Adrenal gland (tissue), 12 donors: ENCODE measurements around the gene EPB41L2. TPM values are rescaled to one million over a fixed set of nuclear protein-coding genes. Genes with fewer than 3 reads are reported as not detected.

Experiments used
- DNase-seq, 7 donors: peaks; one replicate each; pipeline ENCODE4 v3.0.0-alpha.2; 2019 to 2020
- H3K27ac ChIP-seq, 5 donors: fragments of 200-600 bp; sonication (generic) in 4 of 5; 1 replicate in 3 of 5; 2 replicates in 2 of 5; pipeline versions ENCODE4 v1.5.1 to v1.8.0; 2016 to 2020; ENCODE audit warnings: mild to moderate bottlenecking in 1 of 5
- H3K27me3 ChIP-seq: fragments of 200-600 bp; 2 replicates; pipeline ENCODE4 v1.8.0; 2021
- H3K36me3 ChIP-seq, 2 donors: fragments of 200-600 bp; replicated peaks in 1 of 2; 1 replicate in 1 of 2; 2 replicates in 1 of 2; pipeline versions ENCODE4 v1.5.1 to v1.8.0; 2018 to 2022
- H3K4me1 ChIP-seq, 2 donors: fragments of 200-600 bp; replicated peaks in 1 of 2; 1 replicate in 1 of 2; 2 replicates in 1 of 2; pipeline versions ENCODE4 v1.5.1 to v1.8.0; 2018 to 2021
- H3K4me3 ChIP-seq, 4 donors: fragments of 200-600 bp; sonication (generic) in 3 of 4; one replicate each; pipeline ENCODE4 v1.5.1; 2016 to 2018
- H3K9me3 ChIP-seq, 3 donors: fragments of 200-600 bp; sonication (generic) in 1 of 3; replicated peaks in 1 of 3; 1 replicate in 2 of 3; 2 replicates in 1 of 3; pipeline versions ENCODE4 v1.5.1 to v1.8.0; 2016 to 2021
- POLR2A ChIP-seq, 2 donors: fragments of 450-650 bp; IDR thresholded peaks; one replicate each; pipeline ENCODE4 v1.6.1; 2017; ENCODE audit warnings: antibody characterized with exemption in 2 of 2, mild to moderate bottlenecking in 2 of 2, moderate library complexity in 1 of 2
- WGBS, 4 donors: extraction: QIAGEN DNeasy Blood & Tissue Kit in 2 of 4; methylation state at CpG; one replicate each; pipeline versions ENCODE4 v1.1.5 to v1.1.7; 2013 to 2017; 5-methylcytosine and 5-hydroxymethylcytosine counted together
- intact Hi-C, 2 donors: fragments of 100-400 bp; cut with DNase I; formaldehyde crosslinking; loops; one replicate each; pipeline versions ENCODE4 v1.14.1 to v1.15.0; 2022 to 2023
- polyA plus RNA-seq, 3 donors: library from polyadenylated mRNA; stranded (reverse); fragments of 200-250 nt in 2 of 3; fragments of 350-450 nt in 1 of 3; fragmentation: Illumina TruSeq in 1 of 3; extraction: RNeasy Lipid Tissue Mini Kit (QIAGEN cat#74804) in 1 of 3; gene quantifications; one replicate each; pipeline ENCODE4 v1.2.3, GENCODE V29; 2013 to 2014
- total RNA-seq, 9 donors: library from RNA; depleted of rRNA in 4 of 9; stranded (reverse); fragments of >200 nt in 4 of 9; fragments of 120-200 nt in 1 of 9; fragmentation: NEBNext Ultra II Directional in 1 of 9; extraction: Animal tissue kit (Norgen Biotek cat#: 25700) in 1 of 9; gene quantifications; one replicate each; pipeline versions ENCODE4 v1.1.0 to v1.2.4, GENCODE V29; 2013 to 2023
- TF ChIP-seq, protein P1 (sequence below), 6 experiments: fragments of 450-650 bp in 4 of 6; fragments of 200-600 bp in 2 of 6; sonication (generic) in 1 of 6; IDR thresholded peaks; 1 replicate in 5 of 6; 2 replicates in 1 of 6; pipeline versions ENCODE4 v1.5.1 to v1.8.0; 2016 to 2021; ENCODE audit warnings: antibody characterized with exemption in 6 of 6, mild to moderate bottlenecking in 2 of 6, moderate library complexity in 1 of 6
- donor health status: healthy with polysubstance abuse.
- donor health status: Bipolar disorder and iron deficiency.
- donor health status: DM: yes; HTN: yes; CAD: no.
- donor health status: DM: no; HTN: no; CAD: no.
- donor health status: DM: no; HTN: no; CAD: no.
- donor health status: DM: yes; HTN: yes; CAD: no.

Gene EPB41L2
- total and polyA plus RNA-seq, 12 donors, result 30.6 to 101 (median 82.4) TPM

DNA sequence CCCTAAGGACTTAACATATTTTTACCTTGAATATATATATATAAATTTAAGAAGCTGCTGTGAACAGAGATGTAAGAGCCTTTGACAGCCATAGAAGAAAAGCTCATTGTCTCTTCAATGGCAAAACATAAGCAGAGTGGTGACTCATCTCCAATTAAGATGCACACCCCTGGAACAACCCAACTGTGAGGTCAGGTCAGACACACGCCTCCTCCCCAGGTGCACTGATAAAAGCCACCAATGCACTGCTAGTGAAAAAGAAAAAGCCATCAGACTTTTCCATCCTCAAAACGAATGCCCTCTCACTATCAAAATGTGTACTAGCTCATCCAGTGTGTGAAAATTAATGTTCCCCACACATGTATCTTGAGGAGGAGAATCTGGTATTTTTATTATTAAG lies 135.7 kb downstream of the EPB41L2 start:
- Histone ChIP-seq H3K4me3 (no peak overlapping the region), H3K9me3 (no peaks in the 10 kb centered on the region), H3K27me3 (no peaks in the 10 kb centered on the region), H3K27ac (no peak overlapping the region), H3K36me3 (no peaks in the 10 kb centered on the region), H3K4me1 (no peaks in the 10 kb centered on the region)
- intact Hi-C loops, result no loop called here
- no peak for TF ChIP-seq POLR2A (IDR thresholded peaks at IDR 0.05)
- TF ChIP-seq, protein P1, sequence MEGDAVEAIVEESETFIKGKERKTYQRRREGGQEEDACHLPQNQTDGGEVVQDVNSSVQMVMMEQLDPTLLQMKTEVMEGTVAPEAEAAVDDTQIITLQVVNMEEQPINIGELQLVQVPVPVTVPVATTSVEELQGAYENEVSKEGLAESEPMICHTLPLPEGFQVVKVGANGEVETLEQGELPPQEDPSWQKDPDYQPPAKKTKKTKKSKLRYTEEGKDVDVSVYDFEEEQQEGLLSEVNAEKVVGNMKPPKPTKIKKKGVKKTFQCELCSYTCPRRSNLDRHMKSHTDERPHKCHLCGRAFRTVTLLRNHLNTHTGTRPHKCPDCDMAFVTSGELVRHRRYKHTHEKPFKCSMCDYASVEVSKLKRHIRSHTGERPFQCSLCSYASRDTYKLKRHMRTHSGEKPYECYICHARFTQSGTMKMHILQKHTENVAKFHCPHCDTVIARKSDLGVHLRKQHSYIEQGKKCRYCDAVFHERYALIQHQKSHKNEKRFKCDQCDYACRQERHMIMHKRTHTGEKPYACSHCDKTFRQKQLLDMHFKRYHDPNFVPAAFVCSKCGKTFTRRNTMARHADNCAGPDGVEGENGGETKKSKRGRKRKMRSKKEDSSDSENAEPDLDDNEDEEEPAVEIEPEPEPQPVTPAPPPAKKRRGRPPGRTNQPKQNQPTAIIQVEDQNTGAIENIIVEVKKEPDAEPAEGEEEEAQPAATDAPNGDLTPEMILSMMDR (IDR thresholded peaks at IDR 0.05), result no peak
- 85 to 92% (median 86%) methylated on average over 2 of the region's 2 CpGs for WGBS, 4 donors
- no peak for DNase-seq

DNA sequence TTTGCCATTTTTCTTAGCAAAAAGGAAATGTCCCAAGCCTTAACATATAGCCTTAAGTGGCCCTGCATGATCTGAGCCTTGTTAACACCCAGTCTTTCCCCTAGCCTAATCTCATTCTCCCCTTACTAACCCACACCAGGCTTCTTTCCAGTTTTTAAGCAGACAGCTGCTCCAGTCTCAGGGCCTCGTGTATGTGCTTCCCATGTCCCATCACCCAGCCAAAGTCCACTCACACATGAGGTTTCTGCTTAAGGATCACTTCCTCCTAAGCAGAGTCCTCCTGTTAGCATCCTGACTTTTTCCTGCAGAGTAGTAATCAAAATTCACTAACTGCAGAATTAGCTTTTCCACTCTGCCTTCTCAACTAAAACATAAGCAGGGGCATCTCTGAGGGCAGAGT lies 139.7 kb downstream of the EPB41L2 start:
- intact Hi-C loops, result no loop called here
- Histone ChIP-seq H3K9me3 (no peaks in the 10 kb centered on the region), H3K4me1 (no peaks in the 10 kb centered on the region), H3K36me3 (no peaks in the 10 kb centered on the region), H3K27me3 (no peaks in the 10 kb centered on the region), H3K4me3 (no peak overlapping the region), H3K27ac (no peak overlapping the region)
- TF ChIP-seq, protein P1 (IDR thresholded peaks at IDR 0.05), result no peak
- TF ChIP-seq POLR2A (IDR thresholded peaks at IDR 0.05), result no peak
- DNase-seq, result no peak
- 65 to 74% (median 67%) methylated on average over 1 of the region's 1 CpG for WGBS, 4 donors

DNA sequence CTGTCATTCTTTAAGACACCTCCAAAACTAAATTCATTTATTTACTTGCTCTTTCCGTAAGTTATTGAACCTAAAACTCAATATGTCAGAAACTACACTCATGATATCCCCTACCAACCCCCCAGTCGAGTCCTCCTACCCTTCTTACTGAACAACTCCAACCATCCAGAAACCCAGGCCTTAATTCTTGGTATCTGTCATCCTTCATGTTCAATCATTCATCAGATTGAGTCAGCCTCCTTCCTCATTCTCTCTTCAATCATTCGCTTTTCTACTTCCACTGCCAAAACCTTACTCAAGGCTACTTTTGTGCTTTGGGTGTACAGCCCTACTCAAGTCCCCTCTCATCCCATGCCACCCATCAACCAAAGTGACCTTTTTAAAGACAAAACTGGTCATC lies 140.1 kb downstream of the EPB41L2 start:
- TF ChIP-seq, protein P1 (IDR thresholded peaks at IDR 0.05), result no peak
- no peak for TF ChIP-seq POLR2A (IDR thresholded peaks at IDR 0.05)
- Histone ChIP-seq H3K27me3 (no peaks in the 10 kb centered on the region), H3K4me1 (no peaks in the 10 kb centered on the region), H3K9me3 (no peaks in the 10 kb centered on the region), H3K4me3 (no peak overlapping the region), H3K27ac (no peak overlapping the region), H3K36me3 (no peaks in the 10 kb centered on the region)
- no peak for DNase-seq
- intact Hi-C loops, result no loop called here
- 86 to 95% (median 91%) methylated on average over 3 of the region's 3 CpGs for WGBS, 4 donors

DNA sequence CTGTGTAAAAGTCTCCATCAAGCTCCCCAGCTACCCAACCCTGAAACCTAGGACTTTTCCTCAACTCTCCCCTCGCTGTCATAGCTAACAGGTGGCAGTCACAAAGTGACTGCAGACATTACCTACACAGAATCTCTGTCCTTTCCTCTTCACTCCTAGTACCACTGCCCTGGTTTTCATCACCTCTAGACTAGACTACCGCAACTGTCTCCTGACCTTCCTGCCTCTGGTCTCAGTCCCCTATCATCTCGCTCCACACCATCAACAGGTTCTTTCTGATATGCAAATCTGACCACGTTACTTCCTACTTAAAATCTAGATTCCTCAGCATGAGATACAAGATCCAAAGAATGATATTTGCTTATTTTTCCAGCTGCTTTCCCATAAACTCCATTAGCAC lies 142.1 kb downstream of the EPB41L2 start:
- Histone ChIP-seq H3K4me1 (no peaks in the 10 kb centered on the region), H3K27ac (no peak overlapping the region), H3K36me3 (no peaks in the 10 kb centered on the region), H3K27me3 (no peaks in the 10 kb centered on the region), H3K4me3 (no peak overlapping the region), H3K9me3 (no peaks in the 10 kb centered on the region)
- intact Hi-C loops, result no loop called here
- no peak for DNase-seq
- 83 to 97% (median 91%) methylated on average over 4 of the region's 4 CpGs for WGBS, 4 donors
- no peak for TF ChIP-seq POLR2A (IDR thresholded peaks at IDR 0.05)
- TF ChIP-seq, protein P1 (IDR thresholded peaks at IDR 0.05), result no peak
